WTC11 (cell line): ENCODE results near the gene CLASP2. TPM values are rescaled to one million over a fixed set of nuclear protein-coding genes. Genes with fewer than 3 reads are reported as not detected.

Source experiments
- ATAC-seq: fragments of 200-7000 bp; cut with Tn5 transposase; 2 replicates; pipeline ENCODE4 v1.10.0; 2021; ENCODE audit warnings: mild to moderate bottlenecking, moderate library complexity
- CTCF ChIA-PET: fragments of 300-600 bp; sonication (Branson Sonifier 250); formaldehyde crosslinking; loops from one replicate; lab custom pipeline; 2021; ENCODE audit warnings: antibody characterized with exemption; lab: Charles Lee
- POLR2A ChIA-PET: fragments of 350-600 bp; sonication (Branson Sonifier 250); formaldehyde crosslinking; loops from one replicate; lab custom pipeline; 2021; ENCODE audit warnings: antibody characterized with exemption; lab: Charles Lee
- DNase-seq: peaks from one replicate; pipeline ENCODE4 v3.0.0; 2021; ENCODE audit warnings: low spot score
- H3K27ac Mint-ChIP-seq: 2 replicates; pipeline ENCODE4 v1.8.0; 2021; ENCODE audit warnings: mixed read lengths
- H3K27me3 Mint-ChIP-seq: 2 replicates; pipeline ENCODE4 v1.8.0; 2021; ENCODE audit warnings: low read depth, mild to moderate bottlenecking, moderate library complexity, mixed read lengths
- H3K36me3 Mint-ChIP-seq: 2 replicates; pipeline ENCODE4 v1.8.0; 2021; ENCODE audit warnings: mixed read lengths
- H3K4me1 Mint-ChIP-seq: 2 replicates; pipeline ENCODE4 v1.8.0; 2022; ENCODE audit warnings: mixed read lengths
- H3K4me3 Mint-ChIP-seq: 2 replicates; pipeline ENCODE4 v1.8.0; 2021; ENCODE audit warnings: mild to moderate bottlenecking, moderate library complexity, mixed read lengths
- H3K9me3 Mint-ChIP-seq: 2 replicates; pipeline ENCODE4 v1.8.0; 2021; ENCODE audit warnings: mixed read lengths
- ELF4 ChIP-seq: sonication (generic); formaldehyde crosslinking; IDR thresholded peaks from 2 replicates; pipeline ENCODE4 v1.8.1; 2022; ENCODE audit warnings: low read depth, mild to moderate bottlenecking, moderate library complexity, missing genetic modification reagents
- SOX15 ChIP-seq: fragments of 250-450 bp; sonication (Bioruptor Pico); IDR thresholded peaks from 2 replicates; pipeline ENCODE4 v1.9.0; 2021; ENCODE audit warnings: mild to moderate bottlenecking
- SP1 ChIP-seq: sonication (generic); formaldehyde crosslinking; conservative IDR thresholded peaks from 2 replicates; pipeline ENCODE4 v1.8.1; 2022; ENCODE audit warnings: missing genetic modification reagents
- TP53 ChIP-seq: sonication (generic); formaldehyde crosslinking; IDR thresholded peaks from 2 replicates; pipeline ENCODE4 v1.8.1; 2023; ENCODE audit warnings: mild to moderate bottlenecking, missing genetic modification reagents
- ZNF263 ChIP-seq: sonication (generic); formaldehyde crosslinking; IDR thresholded peaks from 2 replicates; pipeline ENCODE4 v1.8.1; 2022; ENCODE audit warnings: low read depth, mild to moderate bottlenecking, moderate library complexity, missing genetic modification reagents
- ZNF671 ChIP-seq: fragments of 250-450 bp; sonication (Bioruptor Pico); IDR thresholded peaks from 2 replicates; pipeline ENCODE4 v1.8.0; 2021; ENCODE audit warnings: mild to moderate bottlenecking
- total RNA-seq: library from RNA; stranded (reverse); gene quantifications from 3 replicates; pipeline ENCODE4 v1.2.3, GENCODE V29; 2021
- TF ChIP-seq, protein P1 (sequence below): fragments of 250-450 bp; sonication (Bioruptor Pico); conservative IDR thresholded peaks from 2 replicates; pipeline ENCODE4 v1.9.0; 2021; ENCODE audit warnings: mild to moderate bottlenecking
- TF ChIP-seq, protein P2 (sequence below): sonication (generic); formaldehyde crosslinking; IDR thresholded peaks from 2 replicates; pipeline ENCODE4 v1.8.1; 2022; ENCODE audit warnings: mild to moderate bottlenecking, moderate library complexity, missing genetic modification reagents
- TF ChIP-seq, protein P3 (sequence below): sonication (generic); formaldehyde crosslinking; IDR thresholded peaks from 2 replicates; pipeline ENCODE4 v1.8.1; 2022; ENCODE audit warnings: missing genetic modification reagents, borderline replicate concordance
- TF ChIP-seq, protein P4 (sequence below): sonication (generic); formaldehyde crosslinking; IDR thresholded peaks from 2 replicates; pipeline ENCODE4 v1.8.0; 2022; ENCODE audit warnings: missing genetic modification reagents
- TF ChIP-seq, protein P5 (sequence below): fragments of 250-450 bp; sonication (Bioruptor Pico); IDR thresholded peaks from 2 replicates; pipeline ENCODE4 v1.9.0; 2021; ENCODE audit warnings: moderate library complexity, mild to moderate bottlenecking, inconsistent platforms, borderline replicate concordance
- TF ChIP-seq, protein P6 (sequence below): sonication (generic); formaldehyde crosslinking; IDR thresholded peaks from 2 replicates; pipeline ENCODE4 v1.8.1; 2023; ENCODE audit warnings: mild to moderate bottlenecking, missing genetic modification reagents, moderate library complexity
- TF ChIP-seq, protein P7 (sequence below): sonication (generic); formaldehyde crosslinking; conservative IDR thresholded peaks from 2 replicates; pipeline ENCODE4 v1.8.1; 2022; ENCODE audit warnings: mild to moderate bottlenecking, missing genetic modification reagents
- TF ChIP-seq, protein P8 (sequence below): sonication (generic); formaldehyde crosslinking; IDR thresholded peaks from 2 replicates; pipeline ENCODE4 v1.8.1; 2023; ENCODE audit warnings: mild to moderate bottlenecking, missing genetic modification reagents, borderline replicate concordance
- TF ChIP-seq, protein P9 (sequence below): sonication (generic); formaldehyde crosslinking; IDR thresholded peaks from 2 replicates; pipeline ENCODE4 v1.8.0; 2023; ENCODE audit warnings: missing genetic modification reagents, mild to moderate bottlenecking, borderline replicate concordance

Gene CLASP2
- total RNA-seq, 1 experiment from 2014 or later: 56.7 TPM

DNA sequence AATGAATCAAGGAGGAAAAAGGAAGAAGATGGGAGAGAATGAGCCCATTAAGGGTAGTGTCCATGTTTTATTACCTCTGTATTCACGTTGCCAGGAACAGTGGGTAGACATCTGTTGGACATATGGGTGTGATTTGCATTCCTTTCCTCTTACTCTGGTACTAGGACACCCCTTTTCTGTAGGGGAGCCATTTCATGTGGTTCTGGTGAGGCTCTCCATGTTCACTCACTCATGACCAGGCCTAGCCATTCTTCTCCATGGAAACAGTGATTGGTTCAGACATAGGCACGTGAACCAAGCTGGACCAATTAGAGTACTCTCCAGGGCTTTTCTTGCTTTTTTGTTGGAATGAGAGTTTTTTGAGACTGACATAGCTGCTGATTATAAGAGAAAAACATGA, 40.8 kb upstream of the CLASP2 start (continued):
- TF ChIP-seq, protein P1, sequence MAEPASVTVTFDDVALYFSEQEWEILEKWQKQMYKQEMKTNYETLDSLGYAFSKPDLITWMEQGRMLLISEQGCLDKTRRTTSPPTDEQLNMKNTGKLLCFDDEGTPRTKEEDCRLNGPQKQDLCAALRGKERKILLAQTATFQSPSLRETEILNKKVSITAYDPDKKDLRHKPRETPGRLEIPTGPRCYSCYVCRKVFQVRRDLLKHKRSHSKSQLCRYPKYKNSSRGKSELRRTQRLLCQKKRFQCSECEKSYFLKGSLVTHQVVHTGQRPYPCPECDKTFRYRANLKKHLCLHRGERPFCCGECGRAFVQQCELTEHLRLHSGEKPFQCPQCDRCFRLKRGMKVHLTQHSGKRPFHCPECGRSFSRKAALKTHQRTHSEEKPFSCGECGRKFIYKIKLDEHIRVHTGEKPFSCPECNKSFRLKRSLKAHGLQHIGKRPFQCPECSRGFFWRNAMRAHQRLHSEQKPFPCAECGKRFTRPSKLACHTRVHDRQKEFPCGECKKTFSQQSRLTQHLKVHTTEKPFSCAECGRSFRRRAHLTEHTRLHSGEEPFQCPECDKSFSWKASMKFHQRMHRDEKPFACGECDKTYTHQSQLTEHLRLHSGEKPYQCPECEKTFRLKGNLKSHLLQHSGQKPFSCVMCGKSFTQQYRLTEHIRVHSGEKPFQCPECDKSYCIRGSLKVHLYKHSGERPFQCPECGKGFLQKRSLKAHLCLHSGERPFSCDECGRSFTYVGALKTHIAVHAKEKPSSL (CRISPR knock-in tag): no peak

DNA sequence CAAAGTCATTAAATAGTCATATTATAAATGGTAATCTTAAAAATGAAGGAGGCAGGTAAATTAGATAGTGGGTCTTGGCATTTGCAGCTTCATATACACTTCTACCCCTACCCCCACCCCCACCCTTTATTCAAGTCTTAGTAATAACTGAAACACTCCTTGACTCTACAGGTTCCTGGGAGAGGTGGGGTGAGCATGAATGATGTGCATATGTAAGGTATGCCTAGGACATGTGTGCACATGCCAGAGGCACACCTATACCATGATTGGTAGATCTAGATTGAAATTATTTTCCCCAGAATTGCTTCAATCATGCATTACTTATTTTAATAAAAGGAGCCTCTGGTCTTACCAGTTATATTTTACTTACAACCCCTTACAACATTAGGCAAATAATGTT, 40.2 kb upstream of the CLASP2 start:
- no peak overlapping the region for H3K4me3 Mint-ChIP-seq
- TF ChIP-seq, protein P2, sequence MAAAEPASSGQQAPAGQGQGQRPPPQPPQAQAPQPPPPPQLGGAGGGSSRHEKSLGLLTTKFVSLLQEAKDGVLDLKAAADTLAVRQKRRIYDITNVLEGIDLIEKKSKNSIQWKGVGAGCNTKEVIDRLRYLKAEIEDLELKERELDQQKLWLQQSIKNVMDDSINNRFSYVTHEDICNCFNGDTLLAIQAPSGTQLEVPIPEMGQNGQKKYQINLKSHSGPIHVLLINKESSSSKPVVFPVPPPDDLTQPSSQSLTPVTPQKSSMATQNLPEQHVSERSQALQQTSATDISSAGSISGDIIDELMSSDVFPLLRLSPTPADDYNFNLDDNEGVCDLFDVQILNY: no peak
- TF ChIP-seq TP53 (CRISPR knock-in tag): no peak
- no peak for TF ChIP-seq SP1 (CRISPR knock-in tag)
- TF ChIP-seq SOX15 (CRISPR knock-in tag): no peak
- TF ChIP-seq, protein P3, sequence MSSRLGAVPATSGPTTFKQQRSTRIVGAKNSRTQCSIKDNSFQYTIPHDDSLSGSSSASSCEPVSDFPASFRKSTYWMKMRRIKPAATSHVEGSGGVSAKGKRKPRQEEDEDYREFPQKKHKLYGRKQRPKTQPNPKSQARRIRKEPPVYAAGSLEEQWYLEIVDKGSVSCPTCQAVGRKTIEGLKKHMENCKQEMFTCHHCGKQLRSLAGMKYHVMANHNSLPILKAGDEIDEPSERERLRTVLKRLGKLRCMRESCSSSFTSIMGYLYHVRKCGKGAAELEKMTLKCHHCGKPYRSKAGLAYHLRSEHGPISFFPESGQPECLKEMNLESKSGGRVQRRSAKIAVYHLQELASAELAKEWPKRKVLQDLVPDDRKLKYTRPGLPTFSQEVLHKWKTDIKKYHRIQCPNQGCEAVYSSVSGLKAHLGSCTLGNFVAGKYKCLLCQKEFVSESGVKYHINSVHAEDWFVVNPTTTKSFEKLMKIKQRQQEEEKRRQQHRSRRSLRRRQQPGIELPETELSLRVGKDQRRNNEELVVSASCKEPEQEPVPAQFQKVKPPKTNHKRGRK (CRISPR knock-in tag): no peak
- TF ChIP-seq ZNF263 (CRISPR knock-in tag): no peak
- TF ChIP-seq, protein P4, sequence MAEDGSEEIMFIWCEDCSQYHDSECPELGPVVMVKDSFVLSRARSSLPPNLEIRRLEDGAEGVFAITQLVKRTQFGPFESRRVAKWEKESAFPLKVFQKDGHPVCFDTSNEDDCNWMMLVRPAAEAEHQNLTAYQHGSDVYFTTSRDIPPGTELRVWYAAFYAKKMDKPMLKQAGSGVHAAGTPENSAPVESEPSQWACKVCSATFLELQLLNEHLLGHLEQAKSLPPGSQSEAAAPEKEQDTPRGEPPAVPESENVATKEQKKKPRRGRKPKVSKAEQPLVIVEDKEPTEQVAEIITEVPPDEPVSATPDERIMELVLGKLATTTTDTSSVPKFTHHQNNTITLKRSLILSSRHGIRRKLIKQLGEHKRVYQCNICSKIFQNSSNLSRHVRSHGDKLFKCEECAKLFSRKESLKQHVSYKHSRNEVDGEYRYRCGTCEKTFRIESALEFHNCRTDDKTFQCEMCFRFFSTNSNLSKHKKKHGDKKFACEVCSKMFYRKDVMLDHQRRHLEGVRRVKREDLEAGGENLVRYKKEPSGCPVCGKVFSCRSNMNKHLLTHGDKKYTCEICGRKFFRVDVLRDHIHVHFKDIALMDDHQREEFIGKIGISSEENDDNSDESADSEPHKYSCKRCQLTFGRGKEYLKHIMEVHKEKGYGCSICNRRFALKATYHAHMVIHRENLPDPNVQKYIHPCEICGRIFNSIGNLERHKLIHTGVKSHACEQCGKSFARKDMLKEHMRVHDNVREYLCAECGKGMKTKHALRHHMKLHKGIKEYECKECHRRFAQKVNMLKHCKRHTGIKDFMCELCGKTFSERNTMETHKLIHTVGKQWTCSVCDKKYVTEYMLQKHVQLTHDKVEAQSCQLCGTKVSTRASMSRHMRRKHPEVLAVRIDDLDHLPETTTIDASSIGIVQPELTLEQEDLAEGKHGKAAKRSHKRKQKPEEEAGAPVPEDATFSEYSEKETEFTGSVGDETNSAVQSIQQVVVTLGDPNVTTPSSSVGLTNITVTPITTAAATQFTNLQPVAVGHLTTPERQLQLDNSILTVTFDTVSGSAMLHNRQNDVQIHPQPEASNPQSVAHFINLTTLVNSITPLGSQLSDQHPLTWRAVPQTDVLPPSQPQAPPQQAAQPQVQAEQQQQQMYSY (CRISPR knock-in tag): no peak
- TF ChIP-seq, protein P5, sequence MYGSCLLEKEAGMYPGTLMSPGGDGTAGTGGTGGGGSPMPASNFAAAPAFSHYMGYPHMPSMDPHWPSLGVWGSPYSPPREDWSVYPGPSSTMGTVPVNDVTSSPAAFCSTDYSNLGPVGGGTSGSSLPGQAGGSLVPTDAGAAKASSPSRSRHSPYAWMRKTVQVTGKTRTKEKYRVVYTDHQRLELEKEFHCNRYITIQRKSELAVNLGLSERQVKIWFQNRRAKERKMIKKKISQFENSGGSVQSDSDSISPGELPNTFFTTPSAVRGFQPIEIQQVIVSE (CRISPR knock-in tag): no peak
- TF ChIP-seq, protein P6, sequence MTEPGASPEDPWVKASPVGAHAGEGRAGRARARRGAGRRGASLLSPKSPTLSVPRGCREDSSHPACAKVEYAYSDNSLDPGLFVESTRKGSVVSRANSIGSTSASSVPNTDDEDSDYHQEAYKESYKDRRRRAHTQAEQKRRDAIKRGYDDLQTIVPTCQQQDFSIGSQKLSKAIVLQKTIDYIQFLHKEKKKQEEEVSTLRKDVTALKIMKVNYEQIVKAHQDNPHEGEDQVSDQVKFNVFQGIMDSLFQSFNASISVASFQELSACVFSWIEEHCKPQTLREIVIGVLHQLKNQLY: no peak
- TF ChIP-seq ZNF671 (CRISPR knock-in tag): no peak
- TF ChIP-seq, protein P7, sequence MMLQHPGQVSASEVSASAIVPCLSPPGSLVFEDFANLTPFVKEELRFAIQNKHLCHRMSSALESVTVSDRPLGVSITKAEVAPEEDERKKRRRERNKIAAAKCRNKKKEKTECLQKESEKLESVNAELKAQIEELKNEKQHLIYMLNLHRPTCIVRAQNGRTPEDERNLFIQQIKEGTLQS: no peak
- TF ChIP-seq, protein P8, sequence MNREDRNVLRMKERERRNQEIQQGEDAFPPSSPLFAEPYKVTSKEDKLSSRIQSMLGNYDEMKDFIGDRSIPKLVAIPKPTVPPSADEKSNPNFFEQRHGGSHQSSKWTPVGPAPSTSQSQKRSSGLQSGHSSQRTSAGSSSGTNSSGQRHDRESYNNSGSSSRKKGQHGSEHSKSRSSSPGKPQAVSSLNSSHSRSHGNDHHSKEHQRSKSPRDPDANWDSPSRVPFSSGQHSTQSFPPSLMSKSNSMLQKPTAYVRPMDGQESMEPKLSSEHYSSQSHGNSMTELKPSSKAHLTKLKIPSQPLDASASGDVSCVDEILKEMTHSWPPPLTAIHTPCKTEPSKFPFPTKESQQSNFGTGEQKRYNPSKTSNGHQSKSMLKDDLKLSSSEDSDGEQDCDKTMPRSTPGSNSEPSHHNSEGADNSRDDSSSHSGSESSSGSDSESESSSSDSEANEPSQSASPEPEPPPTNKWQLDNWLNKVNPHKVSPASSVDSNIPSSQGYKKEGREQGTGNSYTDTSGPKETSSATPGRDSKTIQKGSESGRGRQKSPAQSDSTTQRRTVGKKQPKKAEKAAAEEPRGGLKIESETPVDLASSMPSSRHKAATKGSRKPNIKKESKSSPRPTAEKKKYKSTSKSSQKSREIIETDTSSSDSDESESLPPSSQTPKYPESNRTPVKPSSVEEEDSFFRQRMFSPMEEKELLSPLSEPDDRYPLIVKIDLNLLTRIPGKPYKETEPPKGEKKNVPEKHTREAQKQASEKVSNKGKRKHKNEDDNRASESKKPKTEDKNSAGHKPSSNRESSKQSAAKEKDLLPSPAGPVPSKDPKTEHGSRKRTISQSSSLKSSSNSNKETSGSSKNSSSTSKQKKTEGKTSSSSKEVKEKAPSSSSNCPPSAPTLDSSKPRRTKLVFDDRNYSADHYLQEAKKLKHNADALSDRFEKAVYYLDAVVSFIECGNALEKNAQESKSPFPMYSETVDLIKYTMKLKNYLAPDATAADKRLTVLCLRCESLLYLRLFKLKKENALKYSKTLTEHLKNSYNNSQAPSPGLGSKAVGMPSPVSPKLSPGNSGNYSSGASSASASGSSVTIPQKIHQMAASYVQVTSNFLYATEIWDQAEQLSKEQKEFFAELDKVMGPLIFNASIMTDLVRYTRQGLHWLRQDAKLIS (CRISPR knock-in tag): no peak
- no peak for TF ChIP-seq ELF4 (CRISPR knock-in tag)
- TF ChIP-seq, protein P9, sequence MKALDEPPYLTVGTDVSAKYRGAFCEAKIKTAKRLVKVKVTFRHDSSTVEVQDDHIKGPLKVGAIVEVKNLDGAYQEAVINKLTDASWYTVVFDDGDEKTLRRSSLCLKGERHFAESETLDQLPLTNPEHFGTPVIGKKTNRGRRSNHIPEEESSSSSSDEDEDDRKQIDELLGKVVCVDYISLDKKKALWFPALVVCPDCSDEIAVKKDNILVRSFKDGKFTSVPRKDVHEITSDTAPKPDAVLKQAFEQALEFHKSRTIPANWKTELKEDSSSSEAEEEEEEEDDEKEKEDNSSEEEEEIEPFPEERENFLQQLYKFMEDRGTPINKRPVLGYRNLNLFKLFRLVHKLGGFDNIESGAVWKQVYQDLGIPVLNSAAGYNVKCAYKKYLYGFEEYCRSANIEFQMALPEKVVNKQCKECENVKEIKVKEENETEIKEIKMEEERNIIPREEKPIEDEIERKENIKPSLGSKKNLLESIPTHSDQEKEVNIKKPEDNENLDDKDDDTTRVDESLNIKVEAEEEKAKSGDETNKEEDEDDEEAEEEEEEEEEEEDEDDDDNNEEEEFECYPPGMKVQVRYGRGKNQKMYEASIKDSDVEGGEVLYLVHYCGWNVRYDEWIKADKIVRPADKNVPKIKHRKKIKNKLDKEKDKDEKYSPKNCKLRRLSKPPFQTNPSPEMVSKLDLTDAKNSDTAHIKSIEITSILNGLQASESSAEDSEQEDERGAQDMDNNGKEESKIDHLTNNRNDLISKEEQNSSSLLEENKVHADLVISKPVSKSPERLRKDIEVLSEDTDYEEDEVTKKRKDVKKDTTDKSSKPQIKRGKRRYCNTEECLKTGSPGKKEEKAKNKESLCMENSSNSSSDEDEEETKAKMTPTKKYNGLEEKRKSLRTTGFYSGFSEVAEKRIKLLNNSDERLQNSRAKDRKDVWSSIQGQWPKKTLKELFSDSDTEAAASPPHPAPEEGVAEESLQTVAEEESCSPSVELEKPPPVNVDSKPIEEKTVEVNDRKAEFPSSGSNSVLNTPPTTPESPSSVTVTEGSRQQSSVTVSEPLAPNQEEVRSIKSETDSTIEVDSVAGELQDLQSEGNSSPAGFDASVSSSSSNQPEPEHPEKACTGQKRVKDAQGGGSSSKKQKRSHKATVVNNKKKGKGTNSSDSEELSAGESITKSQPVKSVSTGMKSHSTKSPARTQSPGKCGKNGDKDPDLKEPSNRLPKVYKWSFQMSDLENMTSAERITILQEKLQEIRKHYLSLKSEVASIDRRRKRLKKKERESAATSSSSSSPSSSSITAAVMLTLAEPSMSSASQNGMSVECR: no peak
- ChIA-PET CTCF (no interaction called here), POLR2A (no interaction called here)
- 0 out of 2 replicates have a peak, but pooled peaks cover 2% of the 10 kb centered on the region for H3K27me3 Mint-ChIP-seq
- ATAC-seq: no peak
- H3K36me3 Mint-ChIP-seq: peaks cover 28% of the 10 kb centered on the region
- no peak overlapping the region for H3K27ac Mint-ChIP-seq
- H3K4me1 Mint-ChIP-seq: no peaks in the 10 kb centered on the region
- H3K9me3 Mint-ChIP-seq: peaks cover 38% of the 10 kb centered on the region
- DNase-seq: no peak
